Mesenchymal stem cell (in vitro differentiated cells and primary cell): ENCODE data around the gene HYKK.
A peak's percentile ranks its signal among the peaks of the same experiment; 100 is the strongest.

Source experiments
- DNase-seq: peaks from one replicate; pipeline ENCODE4 v3.0.0-alpha.2; 2013
- H2AFZ ChIP-seq: one replicate; pipeline ENCODE4 v1.6.1; 2013; ENCODE audit warnings: low read depth, mild to moderate bottlenecking, control low read depth, inconsistent platforms, low read length, moderate library complexity
- H2AK5ac ChIP-seq: 2 replicates; pipeline ENCODE4 v1.6.1; 2013; ENCODE audit warnings: low read length, moderate library complexity, mild to moderate bottlenecking, inconsistent platforms; ENCODE audit not compliant: severe bottlenecking
- H2BK120ac ChIP-seq: one replicate; pipeline ENCODE4 v1.6.1; 2013; ENCODE audit warnings: low read depth, mild to moderate bottlenecking, inconsistent platforms, low read length, moderate library complexity
- H2BK12ac ChIP-seq, 2 experiments: one replicate each; pipeline ENCODE4 v1.6.1; 2013; ENCODE audit warnings: inconsistent platforms in 2 of 2, low read length in 2 of 2, mild to moderate bottlenecking in 2 of 2, moderate library complexity in 2 of 2, control low read depth in 1 of 2
- H2BK15ac ChIP-seq: one replicate; pipeline ENCODE4 v1.6.1; 2013; ENCODE audit warnings: mild to moderate bottlenecking, low read depth, inconsistent platforms; ENCODE audit not compliant: poor library complexity, severe bottlenecking
- H2BK5ac ChIP-seq: 2 replicates; pipeline ENCODE4 v1.6.1; 2013; ENCODE audit warnings: low read depth, mild to moderate bottlenecking, low read length, control low read depth, inconsistent platforms; ENCODE audit not compliant: poor library complexity, severe bottlenecking
- H3K14ac ChIP-seq, 2 experiments: one replicate each; pipeline ENCODE4 v1.6.1; 2013; ENCODE audit warnings: inconsistent platforms in 2 of 2, low read length in 2 of 2, control low read depth in 1 of 2, mild to moderate bottlenecking in 1 of 2, moderate library complexity in 1 of 2
- H3K18ac ChIP-seq, 2 experiments: one replicate each; pipeline ENCODE4 v1.6.1; 2013; ENCODE audit warnings: inconsistent platforms in 2 of 2, low read length in 2 of 2, control low read depth in 1 of 2, low read depth in 1 of 2, mild to moderate bottlenecking in 1 of 2
- H3K23ac ChIP-seq, 2 experiments: one replicate each; pipeline ENCODE4 v1.6.1; 2013; ENCODE audit warnings: inconsistent platforms in 2 of 2, low read length in 2 of 2, mild to moderate bottlenecking in 2 of 2, moderate library complexity in 2 of 2, control low read depth in 1 of 2
- H3K27ac ChIP-seq: 2 replicates; pipeline ENCODE4 v1.5.1; 2013; ENCODE audit warnings: mild to moderate bottlenecking, moderate library complexity, low read length, control low read depth, inconsistent platforms; ENCODE audit not compliant: poor library complexity, severe bottlenecking
- H3K27me3 ChIP-seq, 2 experiments: 2 replicates each; pipeline versions ENCODE4 v1.6.1 to v1.7.0; 2013; ENCODE audit warnings: low read length in 2 of 2, mild to moderate bottlenecking in 2 of 2, moderate library complexity in 2 of 2, control low read depth in 1 of 2, inconsistent platforms in 1 of 2; ENCODE audit not compliant: control insufficient read depth in 1 of 2, insufficient read depth in 1 of 2
- H3K36me3 ChIP-seq, 2 experiments: 2 replicates each; pipeline versions ENCODE4 v1.6.1 to v1.7.0; 2013; ENCODE audit warnings: low read length in 2 of 2, control low read depth in 1 of 2, inconsistent platforms in 1 of 2, low read depth in 1 of 2, mild to moderate bottlenecking in 1 of 2; ENCODE audit not compliant: insufficient read depth in 2 of 2, control insufficient read depth in 1 of 2
- H3K4ac ChIP-seq, 2 experiments: one replicate each; pipeline ENCODE4 v1.6.1; 2013; ENCODE audit warnings: inconsistent platforms in 2 of 2, low read length in 2 of 2, mild to moderate bottlenecking in 2 of 2, moderate library complexity in 2 of 2, control low read depth in 1 of 2, low read depth in 1 of 2
- H3K4me1 ChIP-seq: 2 replicates; pipeline ENCODE4 v1.6.1; 2013; ENCODE audit warnings: low read depth, low read length, control low read depth; ENCODE audit not compliant: control insufficient read depth, insufficient read depth
- H3K4me2 ChIP-seq: 2 replicates; pipeline ENCODE4 v1.6.1; 2013; ENCODE audit warnings: low read length, mild to moderate bottlenecking, inconsistent platforms; ENCODE audit not compliant: poor library complexity, severe bottlenecking
- H3K4me3 ChIP-seq, 2 experiments: 2 replicates each; pipeline versions ENCODE4 v1.5.1 to v1.7.0; 2013; ENCODE audit warnings: low read length in 2 of 2, mild to moderate bottlenecking in 2 of 2, control low read depth in 1 of 2, low read depth in 1 of 2; ENCODE audit not compliant: insufficient read depth in 1 of 2
- H3K79me1 ChIP-seq: replicated peaks from 2 replicates; pipeline ENCODE4 v1.6.1; 2013; ENCODE audit warnings: mild to moderate bottlenecking, control low read depth, low read length, inconsistent platforms; ENCODE audit not compliant: poor library complexity, severe bottlenecking
- H3K9ac ChIP-seq: 2 replicates; pipeline ENCODE4 v1.7.0; 2013; ENCODE audit warnings: mild to moderate bottlenecking, low read length, moderate library complexity
- H3K9me3 ChIP-seq: 2 replicates; pipeline ENCODE4 v1.7.0; 2013; ENCODE audit warnings: mild to moderate bottlenecking, low read length; ENCODE audit not compliant: control insufficient read depth
- H4K8ac ChIP-seq: one replicate; pipeline ENCODE4 v1.6.1; 2013; ENCODE audit warnings: inconsistent platforms, mild to moderate bottlenecking, low read length, moderate library complexity
- H4K91ac ChIP-seq: one replicate; pipeline ENCODE4 v1.6.1; 2013; ENCODE audit warnings: mild to moderate bottlenecking, low read length, inconsistent platforms
- WGBS: methylation state at CpG from one replicate; pipeline ENCODE4 v1.1.7; 2013; ENCODE audit warnings: mixed read lengths; 5-methylcytosine and 5-hydroxymethylcytosine counted together

Gene HYKK

DNA sequence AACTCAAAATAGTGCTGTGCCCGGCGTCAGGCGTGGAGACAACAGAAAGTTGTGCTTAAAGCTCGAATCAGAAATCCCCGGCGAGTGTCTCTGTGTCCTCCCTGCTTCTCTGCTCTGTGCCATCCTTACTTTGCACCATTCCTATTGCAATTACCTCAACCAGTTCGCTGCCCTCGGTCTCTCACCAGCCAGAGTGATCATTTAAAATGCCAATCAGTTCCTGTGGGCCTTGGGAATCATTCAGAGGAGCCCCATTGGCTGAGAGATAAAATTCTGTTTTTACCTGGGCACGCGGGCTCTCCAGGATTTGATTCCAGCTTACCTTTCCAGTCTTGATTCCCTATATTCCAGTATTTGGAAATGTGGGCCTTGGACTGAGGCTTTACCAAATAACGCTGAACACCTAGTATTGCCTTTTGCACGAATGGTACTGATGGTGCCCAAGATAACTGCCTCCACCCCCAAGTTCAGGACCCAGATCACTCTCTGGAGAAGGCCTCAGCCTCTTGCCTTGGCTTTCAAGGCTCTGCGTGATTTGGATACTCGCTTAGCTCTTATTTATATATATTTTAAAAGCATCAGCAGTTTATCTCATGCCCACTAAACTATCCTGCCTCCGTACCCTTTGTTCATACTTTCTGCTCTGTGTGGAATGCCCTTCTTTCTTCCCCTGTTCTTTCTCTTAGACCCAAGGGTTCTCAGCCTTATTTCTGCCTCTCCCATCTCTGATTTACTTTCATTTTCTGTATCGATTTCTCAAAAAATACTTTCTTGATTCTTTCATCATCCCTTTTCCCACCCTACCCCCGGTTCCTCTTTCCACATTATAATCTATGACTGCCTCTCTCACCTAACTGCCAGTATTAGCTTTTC lies 33.7 kb downstream of the HYKK start:
- no peak overlapping the region for H2BK5ac ChIP-seq
- 12% methylated on average over 16 of the region's 17 CpGs for WGBS
- H3K14ac ChIP-seq = peak overlapping the region in 1 of 2 experiments; percentile 95
- peak overlapping the region in 1 of 2 experiments; percentile 84 for H3K4ac ChIP-seq
- no peak overlapping the region for H4K91ac ChIP-seq
- H2BK12ac ChIP-seq = no peak overlapping the region
- H3K4me2 ChIP-seq = peak overlapping the region; percentile 96
- H2AK5ac ChIP-seq = peak overlapping the region; percentile 24
- H3K23ac ChIP-seq = peak overlapping the region in 1 of 2 experiments; percentile 52
- H3K18ac ChIP-seq = peak overlapping the region; percentile 67 to 87
- no peak overlapping the region for H2BK15ac ChIP-seq
- H3K36me3 ChIP-seq = peaks cover 10 to 44% of the 10 kb centered on the region in 2 experiments
- H4K8ac ChIP-seq = peak overlapping the region; percentile 92
- peak; percentile 57 for DNase-seq
- peak overlapping the region; percentile 98 for H3K9ac ChIP-seq
- H3K27ac ChIP-seq = peak overlapping the region; percentile 63
- peak overlapping the region; percentile 74 for H2BK120ac ChIP-seq
- peaks cover 3% of the 10 kb centered on the region for H3K4me1 ChIP-seq
- peak overlapping the region; percentile 63 for H2AFZ ChIP-seq
- H3K9me3 ChIP-seq = no peaks in the 10 kb centered on the region
- H3K27me3 ChIP-seq = no peaks in the 10 kb centered on the region
- peaks cover 11% of the 10 kb centered on the region for H3K79me1 ChIP-seq
- H3K4me3 ChIP-seq = peak overlapping the region; percentile 90 to 97

GRCh38 chr15:78541744-78542034 lies 34.3 kb downstream of the HYKK start:
- H3K4me1 ChIP-seq = peaks cover 3% of the 10 kb centered on the region
- H3K36me3 ChIP-seq = peaks cover 12 to 49% of the 10 kb centered on the region in 2 experiments
- H3K18ac ChIP-seq = no peak overlapping the region
- no peak for DNase-seq
- H3K23ac ChIP-seq = no peak overlapping the region
- no peak overlapping the region for H3K27ac ChIP-seq
- H3K27me3 ChIP-seq = no peaks in the 10 kb centered on the region
- H3K4me3 ChIP-seq = peak overlapping the region in 1 of 2 experiments; percentile 97
- no peak overlapping the region for H2BK5ac ChIP-seq
- no peak overlapping the region for H2BK12ac ChIP-seq
- no peaks in the 10 kb centered on the region for H3K9me3 ChIP-seq
- no peak overlapping the region for H3K4ac ChIP-seq
- H3K9ac ChIP-seq = peak overlapping the region; percentile 98
- peaks cover 13% of the 10 kb centered on the region for H3K79me1 ChIP-seq
- H4K91ac ChIP-seq = no peak overlapping the region
- no peak overlapping the region for H3K14ac ChIP-seq
- no peak overlapping the region for H2AFZ ChIP-seq
- no peak overlapping the region for H2BK15ac ChIP-seq
- 100% methylated on average over 1 of the region's 1 CpG for WGBS
- no peak overlapping the region for H4K8ac ChIP-seq
- no peak overlapping the region for H2BK120ac ChIP-seq
- H2AK5ac ChIP-seq = no peak overlapping the region
- peak overlapping the region; percentile 96 for H3K4me2 ChIP-seq

DNA sequence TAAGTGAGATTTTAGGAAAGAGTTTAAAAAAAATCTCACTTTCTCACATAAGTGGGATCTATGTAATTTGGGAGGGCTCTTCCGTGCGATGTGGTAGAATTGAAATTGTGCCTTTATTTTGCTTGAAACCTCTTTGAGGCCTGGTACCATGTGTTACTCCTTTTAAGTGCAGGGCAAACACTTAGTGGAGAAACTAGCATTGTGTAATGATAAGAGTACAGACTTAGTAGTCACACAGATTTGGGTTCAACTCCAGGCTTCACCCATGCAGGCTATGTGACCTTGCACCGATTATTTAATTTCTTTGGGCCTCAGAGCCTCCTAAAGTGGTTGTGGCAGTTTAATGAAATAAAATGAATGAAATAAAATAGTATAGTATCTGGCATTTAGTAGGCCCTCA lies 35.3 kb downstream of the HYKK start:
- Histone ChIP-seq H2BK12ac (no peak overlapping the region), H3K4me3 (peak overlapping the region in 1 of 2 experiments; percentile 97), H3K18ac (no peak overlapping the region), H3K14ac (no peak overlapping the region), H3K27ac (no peak overlapping the region), H2BK120ac (no peak overlapping the region), H3K9ac (peak overlapping the region; percentile 98), H2BK15ac (no peak overlapping the region), H3K79me1 (peaks cover 13% of the 10 kb centered on the region), H3K4me1 (peaks cover 3% of the 10 kb centered on the region), H4K91ac (no peak overlapping the region), H3K36me3 (peaks cover 18 to 58% of the 10 kb centered on the region in 2 experiments), H2AFZ (no peak overlapping the region), H3K4me2 (no peak overlapping the region), H4K8ac (no peak overlapping the region), H3K4ac (no peak overlapping the region), H2AK5ac (no peak overlapping the region), H3K23ac (no peak overlapping the region), H2BK5ac (no peak overlapping the region), H3K9me3 (no peaks in the 10 kb centered on the region), H3K27me3 (no peaks in the 10 kb centered on the region)
- over 99% methylated on average over 3 of the region's 3 CpGs for WGBS
- DNase-seq = no peak

DNA sequence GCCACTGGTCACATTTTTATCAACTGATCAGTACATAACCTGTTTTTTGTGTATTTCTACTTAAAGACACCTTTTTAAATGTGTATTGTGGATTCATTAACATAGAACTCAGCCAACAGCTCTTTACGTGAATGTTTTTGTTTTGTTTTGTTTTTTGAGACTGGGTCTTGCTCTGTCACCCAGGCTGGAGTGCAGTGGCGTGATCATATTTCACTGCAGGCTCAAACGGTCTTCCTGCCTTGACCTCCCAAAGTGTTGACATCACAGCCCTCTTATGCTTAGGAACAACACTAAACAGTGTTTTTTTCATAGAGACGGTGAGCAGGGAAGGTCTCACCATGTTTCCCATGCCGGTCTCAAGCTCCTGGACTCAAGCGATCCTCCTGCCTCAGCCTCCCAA lies 42.8 kb downstream of the HYKK start:
- no peak for DNase-seq
- no peaks in the 10 kb centered on the region for H3K9me3 ChIP-seq
- H3K4me1 ChIP-seq = no peaks in the 10 kb centered on the region
- peak overlapping the region; percentile 59 for H4K91ac ChIP-seq
- H3K27me3 ChIP-seq = no peaks in the 10 kb centered on the region
- H2BK15ac ChIP-seq = no peak overlapping the region
- H3K4me3 ChIP-seq = no peak overlapping the region
- no peak overlapping the region for H3K4ac ChIP-seq
- H2AFZ ChIP-seq = no peak overlapping the region
- H3K18ac ChIP-seq = no peak overlapping the region
- H3K9ac ChIP-seq = no peak overlapping the region
- no peak overlapping the region for H2AK5ac ChIP-seq
- no peak overlapping the region for H3K14ac ChIP-seq
- no peak overlapping the region for H3K27ac ChIP-seq
- H4K8ac ChIP-seq = no peak overlapping the region
- H2BK5ac ChIP-seq = no peak overlapping the region
- H2BK12ac ChIP-seq = no peak overlapping the region
- H3K36me3 ChIP-seq = peaks cover 27 to 60% of the 10 kb centered on the region in 2 experiments
- 78% methylated on average over 6 of the region's 6 CpGs for WGBS
- no peak overlapping the region for H2BK120ac ChIP-seq
- no peak overlapping the region for H3K4me2 ChIP-seq
- peaks cover 2% of the 10 kb centered on the region for H3K79me1 ChIP-seq
- no peak overlapping the region for H3K23ac ChIP-seq
